Hepatocyte (in vitro differentiated cells): ENCODE measurements around the gene PTPRM.

Experiments
- EZH2 ChIP-seq: fragments of 200-600 bp; sonication (generic); IDR thresholded peaks from 2 replicates; pipeline ENCODE4 v1.6.1; 2016; ENCODE audit warnings: antibody characterized with exemption, mild to moderate bottlenecking, borderline replicate concordance
- EZH2phosphoT487 ChIP-seq: fragments of 200-600 bp; sonication (generic); IDR thresholded peaks from one replicate; pipeline ENCODE4 v1.6.1; 2018; ENCODE audit warnings: antibody characterized with exemption, mild to moderate bottlenecking, low read depth, moderate library complexity; ENCODE audit not compliant: unreplicated experiment, severe bottlenecking
- TF ChIP-seq, protein P1 (sequence below): fragments of 200-600 bp; sonication (generic); IDR thresholded peaks from 2 replicates; pipeline ENCODE4 v1.5.1; 2016; ENCODE audit warnings: antibody characterized with exemption, mild to moderate bottlenecking; ENCODE audit not compliant: poor library complexity

DNA sequence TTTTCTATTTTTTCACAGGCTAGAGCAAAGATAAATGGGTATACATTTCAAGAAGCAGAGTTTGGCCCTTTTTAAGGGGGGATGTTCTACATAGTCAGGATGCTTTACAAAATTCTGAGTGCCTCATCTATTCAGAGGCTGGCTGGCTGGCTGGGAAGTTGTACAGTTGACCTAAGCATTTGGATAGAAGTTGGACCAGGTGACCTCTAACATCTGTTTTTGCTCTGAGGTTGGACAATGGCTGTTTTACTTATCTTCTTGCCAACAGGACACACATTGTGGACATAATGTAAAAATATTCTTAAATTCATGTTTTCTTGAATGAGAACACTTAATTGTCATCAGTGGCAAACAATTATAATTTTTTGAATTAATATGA lies 205.4 kb downstream of the PTPRM start:
- no peak for TF ChIP-seq EZH2
- no peak for TF ChIP-seq EZH2phosphoT487
- TF ChIP-seq, protein P1, sequence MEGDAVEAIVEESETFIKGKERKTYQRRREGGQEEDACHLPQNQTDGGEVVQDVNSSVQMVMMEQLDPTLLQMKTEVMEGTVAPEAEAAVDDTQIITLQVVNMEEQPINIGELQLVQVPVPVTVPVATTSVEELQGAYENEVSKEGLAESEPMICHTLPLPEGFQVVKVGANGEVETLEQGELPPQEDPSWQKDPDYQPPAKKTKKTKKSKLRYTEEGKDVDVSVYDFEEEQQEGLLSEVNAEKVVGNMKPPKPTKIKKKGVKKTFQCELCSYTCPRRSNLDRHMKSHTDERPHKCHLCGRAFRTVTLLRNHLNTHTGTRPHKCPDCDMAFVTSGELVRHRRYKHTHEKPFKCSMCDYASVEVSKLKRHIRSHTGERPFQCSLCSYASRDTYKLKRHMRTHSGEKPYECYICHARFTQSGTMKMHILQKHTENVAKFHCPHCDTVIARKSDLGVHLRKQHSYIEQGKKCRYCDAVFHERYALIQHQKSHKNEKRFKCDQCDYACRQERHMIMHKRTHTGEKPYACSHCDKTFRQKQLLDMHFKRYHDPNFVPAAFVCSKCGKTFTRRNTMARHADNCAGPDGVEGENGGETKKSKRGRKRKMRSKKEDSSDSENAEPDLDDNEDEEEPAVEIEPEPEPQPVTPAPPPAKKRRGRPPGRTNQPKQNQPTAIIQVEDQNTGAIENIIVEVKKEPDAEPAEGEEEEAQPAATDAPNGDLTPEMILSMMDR: no peak
